Gastrocnemius medialis (tissue), 4 donors: Measurements from ENCODE around the gene TMEM109.

ENCODE experiments used
- POLR2A ChIP-seq, 2 donors: fragments of 450-650 bp; IDR thresholded peaks; one replicate each; pipeline ENCODE4 v1.6.1; 2017; ENCODE audit warnings: antibody characterized with exemption in 2 of 2, mild to moderate bottlenecking in 2 of 2, moderate library complexity in 2 of 2
- TF ChIP-seq, protein P1 (sequence below), 5 experiments: fragments of 450-650 bp in 3 of 5; fragments of 200-600 bp in 2 of 5; sonication (generic) in 2 of 5; IDR thresholded peaks in 4 of 5; conservative IDR thresholded peaks in 1 of 5; 1 replicate in 4 of 5; 2 replicates in 1 of 5; pipeline ENCODE4 v1.5.1; 2016 to 2019; ENCODE audit warnings: antibody characterized with exemption in 5 of 5, mild to moderate bottlenecking in 3 of 5, moderate library complexity in 3 of 5

DNA sequence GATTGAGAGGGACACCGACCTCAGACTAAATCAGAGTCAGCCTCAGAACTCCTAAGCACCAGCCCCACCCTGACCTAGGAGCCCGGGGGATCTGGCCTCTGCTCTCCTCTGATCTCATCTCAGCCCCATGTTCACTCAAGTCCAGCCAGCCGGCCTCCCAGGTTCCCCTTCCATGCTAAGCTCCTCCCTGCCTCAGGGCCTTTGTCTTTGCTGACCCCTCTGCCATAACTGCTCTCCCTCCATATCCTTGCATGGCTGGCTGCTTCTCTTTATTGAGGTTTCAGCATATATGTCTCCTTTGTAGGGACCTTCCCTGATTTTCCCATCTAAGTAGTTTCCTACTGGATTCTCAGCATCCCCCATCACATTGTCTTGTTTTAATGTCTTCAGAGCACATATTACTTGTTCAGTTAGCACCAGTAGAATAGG is 38.8 kb downstream of the TMEM109 start:
- TF ChIP-seq POLR2A (IDR thresholded peaks at IDR 0.05), result no peak
- TF ChIP-seq, protein P1, sequence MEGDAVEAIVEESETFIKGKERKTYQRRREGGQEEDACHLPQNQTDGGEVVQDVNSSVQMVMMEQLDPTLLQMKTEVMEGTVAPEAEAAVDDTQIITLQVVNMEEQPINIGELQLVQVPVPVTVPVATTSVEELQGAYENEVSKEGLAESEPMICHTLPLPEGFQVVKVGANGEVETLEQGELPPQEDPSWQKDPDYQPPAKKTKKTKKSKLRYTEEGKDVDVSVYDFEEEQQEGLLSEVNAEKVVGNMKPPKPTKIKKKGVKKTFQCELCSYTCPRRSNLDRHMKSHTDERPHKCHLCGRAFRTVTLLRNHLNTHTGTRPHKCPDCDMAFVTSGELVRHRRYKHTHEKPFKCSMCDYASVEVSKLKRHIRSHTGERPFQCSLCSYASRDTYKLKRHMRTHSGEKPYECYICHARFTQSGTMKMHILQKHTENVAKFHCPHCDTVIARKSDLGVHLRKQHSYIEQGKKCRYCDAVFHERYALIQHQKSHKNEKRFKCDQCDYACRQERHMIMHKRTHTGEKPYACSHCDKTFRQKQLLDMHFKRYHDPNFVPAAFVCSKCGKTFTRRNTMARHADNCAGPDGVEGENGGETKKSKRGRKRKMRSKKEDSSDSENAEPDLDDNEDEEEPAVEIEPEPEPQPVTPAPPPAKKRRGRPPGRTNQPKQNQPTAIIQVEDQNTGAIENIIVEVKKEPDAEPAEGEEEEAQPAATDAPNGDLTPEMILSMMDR (IDR thresholded peaks at IDR 0.05 in 4 of 5, conservative IDR thresholded peaks at IDR 0.05 in 1 of 5), result no peak
